HEK293T (cell line): ENCODE measurements around the gene MEIOC.
A peak's percentile ranks its signal among the peaks of the same experiment; 100 is the strongest.

Experiments used
- CTCF ChIA-PET: fragments of 350-600 bp; formaldehyde crosslinking; extraction: SDS; loops from one replicate; lab custom pipeline; 2021; ENCODE audit warnings: antibody characterized with exemption, inconsistent platforms; lab: Yijun Ruan, JAX
- POLR2A ChIA-PET: fragments of 350-600 bp; formaldehyde crosslinking; extraction: SDS; loops from one replicate; lab custom pipeline; 2020; ENCODE audit warnings: antibody characterized with exemption, inconsistent platforms; lab: Yijun Ruan, JAX
- DNase-seq: peaks from one replicate; pipeline ENCODE4 v3.0.0; 2012; ENCODE audit warnings: mixed read lengths; ENCODE audit errors: extremely low spot score
- ARNT ChIP-seq: fragments of 450-650 bp; IDR thresholded peaks from 2 replicates; pipeline ENCODE4 v1.6.1; 2017; ENCODE audit warnings: mild to moderate bottlenecking
- BHLHE40 ChIP-seq: fragments of 450-650 bp; IDR thresholded peaks from 2 replicates; pipeline ENCODE4 v1.6.1; 2016; ENCODE audit warnings: mild to moderate bottlenecking, moderate library complexity, borderline replicate concordance
- CTBP1 ChIP-seq: fragments of 450-650 bp; IDR thresholded peaks from 2 replicates; pipeline ENCODE4 v1.6.1; 2016; ENCODE audit warnings: borderline replicate concordance
- ELF4 ChIP-seq: fragments of 450-650 bp; IDR thresholded peaks from 2 replicates; pipeline ENCODE4 v1.6.1; 2017; ENCODE audit warnings: antibody characterized with exemption
- FOXA1 ChIP-seq: fragments of 450-650 bp; IDR thresholded peaks from 2 replicates; pipeline ENCODE4 v1.6.1; 2016; ENCODE audit warnings: mild to moderate bottlenecking
- FOXK2 ChIP-seq: fragments of 450-650 bp; IDR thresholded peaks from 2 replicates; pipeline ENCODE4 v1.6.1; 2016; ENCODE audit warnings: mild to moderate bottlenecking
- FOXM1 ChIP-seq: fragments of 450-650 bp; IDR thresholded peaks from 2 replicates; pipeline ENCODE4 v1.6.1; 2017; ENCODE audit warnings: mild to moderate bottlenecking, borderline replicate concordance
- HDGF ChIP-seq: fragments of 450-650 bp; IDR thresholded peaks from 2 replicates; pipeline ENCODE4 v1.6.1; 2017; ENCODE audit warnings: antibody characterized with exemption, borderline replicate concordance
- L3MBTL2 ChIP-seq: fragments of 450-650 bp; conservative IDR thresholded peaks from 2 replicates; pipeline ENCODE4 v1.6.1; 2016; ENCODE audit warnings: mild to moderate bottlenecking
- LEF1 ChIP-seq: fragments of 450-650 bp; IDR thresholded peaks from 2 replicates; pipeline ENCODE4 v1.6.1; 2017; ENCODE audit warnings: mild to moderate bottlenecking, borderline replicate concordance
- NFRKB ChIP-seq: fragments of 450-650 bp; IDR thresholded peaks from 2 replicates; pipeline ENCODE4 v1.6.1; 2016; ENCODE audit warnings: mild to moderate bottlenecking, moderate library complexity
- PKNOX1 ChIP-seq: fragments of 450-650 bp; IDR thresholded peaks from 2 replicates; pipeline ENCODE4 v1.6.1; 2016
- SP1 ChIP-seq: fragments of 450-650 bp; IDR thresholded peaks from 2 replicates; pipeline ENCODE4 v1.6.1; 2017
- SUZ12 ChIP-seq: fragments of 450-650 bp; IDR thresholded peaks from 2 replicates; pipeline ENCODE4 v1.6.1; 2016; ENCODE audit warnings: mild to moderate bottlenecking
- TARDBP ChIP-seq: fragments of 450-650 bp; IDR thresholded peaks from 2 replicates; pipeline ENCODE4 v1.6.1; 2016
- ZNF384 ChIP-seq: fragments of 450-650 bp; IDR thresholded peaks from 2 replicates; pipeline ENCODE4 v1.6.1; 2016

MEIOC gene

DNA sequence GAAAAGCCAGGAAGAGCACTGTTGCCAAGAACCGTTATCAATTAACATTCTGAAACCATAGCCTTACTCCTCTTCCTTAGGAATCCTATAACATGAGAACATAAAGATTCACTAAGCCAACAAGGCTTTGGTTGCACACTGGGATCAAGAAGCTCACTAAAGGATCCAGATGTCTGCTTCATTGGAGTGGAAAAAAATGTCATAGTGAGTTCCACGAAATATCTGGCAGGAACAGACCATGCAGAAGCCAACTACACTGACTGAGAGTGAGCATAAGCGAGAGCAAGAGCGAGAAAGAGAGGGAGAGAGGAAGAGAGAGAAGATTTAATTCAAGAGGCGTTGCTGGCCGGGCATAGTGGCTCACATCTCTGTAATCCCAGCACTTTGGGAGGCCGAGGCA lies 13.4 kb upstream of the MEIOC start:
- ChIA-PET CTCF (no interaction called here), POLR2A (no interaction called here)
- TF ChIP-seq L3MBTL2 (no peak), CTBP1 (no peak), FOXA1 (no peak), BHLHE40 (no peak), ZNF384 (no peak), SUZ12 (no peak), HDGF (no peak), NFRKB (no peak), FOXM1 (no peak), SP1 (no peak), PKNOX1 (no peak), FOXK2 (no peak), LEF1 (no peak), ELF4 (no peak), TARDBP (no peak)
- no peak for DNase-seq

GRCh38 chr17:44645341-44645740 lies 10.9 kb upstream of the MEIOC start:
- no peak for DNase-seq
- POLR2A ChIA-PET: no interaction called here
- CTCF ChIA-PET: no interaction called here
- TF ChIP-seq SUZ12 (no peak), HDGF (no peak), PKNOX1 (no peak), CTBP1 (no peak), ZNF384 (no peak), ELF4 (no peak), FOXM1 (no peak), L3MBTL2 (no peak), BHLHE40 (no peak), FOXK2 (no peak), ARNT (no peak)

DNA sequence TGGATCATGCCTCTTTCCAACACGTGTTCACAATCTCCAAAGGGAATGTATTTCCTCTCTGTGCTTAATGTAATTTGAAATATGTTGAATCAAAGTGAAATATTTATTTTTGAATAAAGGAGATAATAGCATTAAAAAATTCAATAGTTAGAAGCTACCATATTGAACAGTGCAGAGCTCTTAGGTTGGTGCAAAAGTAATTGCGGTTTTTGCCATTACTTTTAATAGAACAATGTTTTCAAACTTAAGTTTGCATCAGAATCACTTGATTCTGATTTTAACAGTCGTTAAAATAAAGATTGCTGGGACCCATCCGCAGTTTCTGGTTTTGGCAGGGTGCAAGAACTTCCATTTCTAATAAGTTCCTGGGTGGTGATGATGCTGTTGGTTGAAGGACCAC lies 10.0 kb upstream of the MEIOC start:
- TF ChIP-seq ELF4: 0 out of 2 replicates have a peak, but pooled peaks have one; percentile 19
- TF ChIP-seq LEF1: no peak
- DNase-seq: no peak
- CTCF ChIA-PET: no interaction called here
- POLR2A ChIA-PET: no interaction called here

DNA sequence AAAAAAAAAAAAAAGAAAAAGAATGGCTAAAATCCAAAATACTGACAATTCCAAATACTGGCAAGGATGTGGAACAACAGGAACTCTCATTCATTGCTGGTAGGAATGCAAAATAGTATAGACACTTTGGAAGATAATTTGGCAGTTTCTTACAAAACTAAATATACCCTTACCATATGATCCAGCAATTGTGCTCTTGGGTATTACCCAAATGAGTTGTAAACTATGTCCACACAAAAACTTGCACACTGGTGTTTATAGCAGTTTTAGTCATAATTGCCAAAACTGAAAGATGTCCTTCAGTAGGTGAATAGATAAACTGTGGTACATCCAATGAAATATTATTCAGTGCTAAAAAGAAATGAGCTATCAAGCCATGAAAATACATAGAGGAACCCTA lies 8.5 kb upstream of the MEIOC start:
- TF ChIP-seq SUZ12: no peak
- no peak for TF ChIP-seq NFRKB
- TF ChIP-seq BHLHE40: no peak
- TF ChIP-seq LEF1: no peak
- TF ChIP-seq ARNT: no peak
- no peak for TF ChIP-seq CTBP1
- TF ChIP-seq ELF4: no peak
- ChIA-PET CTCF (interaction anchor here (0.6 kb wide), 1 partner anchor 9 kb away, joined by 3 read pairs; no protein-coding TSS in a partner anchor), POLR2A (interaction anchor here (0.6 kb wide), 1 partner anchor 302 kb away, joined by 4 read pairs; no protein-coding TSS in a partner anchor)
- DNase-seq: no peak

DNA sequence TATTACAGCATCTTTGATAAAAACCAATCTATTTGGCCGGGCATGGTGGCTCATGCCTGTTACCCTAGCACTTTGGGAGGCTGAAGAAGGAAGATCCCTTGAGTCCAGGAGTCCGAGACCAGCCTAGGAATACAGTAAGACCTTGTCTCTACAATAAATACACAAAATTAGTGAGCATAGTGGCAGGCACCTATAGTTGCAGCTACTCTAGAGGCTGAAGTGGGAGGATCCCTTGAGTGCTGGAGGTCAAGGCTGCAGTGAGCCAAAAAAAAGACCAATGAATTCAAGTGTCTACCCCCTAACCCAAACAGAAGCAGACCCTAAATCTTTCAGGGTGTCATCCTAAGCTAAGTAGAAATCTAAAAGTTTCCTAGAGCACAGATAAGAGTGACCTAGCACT lies 7.3 kb upstream of the MEIOC start:
- ChIA-PET CTCF (no interaction called here), POLR2A (no interaction called here)
- DNase-seq: no peak
- TF ChIP-seq TARDBP (no peak), L3MBTL2 (no peak), ARNT (no peak), FOXK2 (no peak), BHLHE40 (no peak), HDGF (no peak), SP1 (no peak)

DNA sequence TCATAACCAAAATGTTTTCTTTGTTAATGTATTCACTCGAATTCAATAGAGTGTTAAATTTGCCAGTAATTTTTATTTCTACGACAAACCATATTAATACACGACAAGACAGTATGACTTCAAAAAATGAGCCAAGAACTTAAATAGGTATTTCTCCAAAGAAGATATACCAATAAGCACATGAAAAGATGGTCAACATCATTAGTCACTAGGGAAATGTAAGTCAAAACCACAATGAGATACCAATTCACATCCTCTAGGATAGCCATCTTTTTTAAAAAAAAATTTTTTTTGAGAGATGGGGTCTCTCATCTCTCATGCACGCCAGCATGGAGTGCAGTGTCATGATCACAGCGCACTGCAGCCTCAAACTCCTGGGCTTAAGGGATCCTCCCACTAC lies 5.0 kb upstream of the MEIOC start:
- CTCF ChIA-PET: no interaction called here
- POLR2A ChIA-PET: no interaction called here
- no peak for DNase-seq

More for the DNA sequence above, 5.0 kb upstream of the MEIOC start:
- TF ChIP-seq TARDBP (no peak), NFRKB (no peak), L3MBTL2 (no peak), ELF4 (no peak), SP1 (no peak), PKNOX1 (no peak), SUZ12 (no peak)
